Tibial nerve (tissue), 4 donors: ENCODE data around the gene MRPS11.

Experiments used
- CTCF ChIP-seq, 5 experiments: fragments of 200-600 bp in 3 of 5; fragments of 450-650 bp in 2 of 5; sonication (generic) in 3 of 5; IDR thresholded peaks; one replicate each; pipeline ENCODE4 v1.5.1; 2016 to 2019; ENCODE audit warnings: antibody characterized with exemption in 5 of 5, mild to moderate bottlenecking in 3 of 5, moderate library complexity in 2 of 5
- EP300 ChIP-seq, 2 donors: sonication (generic); formaldehyde crosslinking; IDR thresholded peaks; one replicate each; pipeline ENCODE4 v1.6.1; 2017; ENCODE audit warnings: antibody characterized with exemption in 2 of 2, mild to moderate bottlenecking in 1 of 2
- POLR2A ChIP-seq, 2 donors: fragments of 450-650 bp; IDR thresholded peaks; one replicate each; pipeline ENCODE4 v1.6.1; 2017; ENCODE audit warnings: antibody characterized with exemption in 2 of 2, mild to moderate bottlenecking in 2 of 2, moderate library complexity in 2 of 2

GRCh38 chr15:88487796-88488523 lies 20.5 kb downstream of the MRPS11 start:
- no peak for TF ChIP-seq CTCF (IDR thresholded peaks at IDR 0.05)
- TF ChIP-seq POLR2A (IDR thresholded peaks at IDR 0.05) = no peak
- TF ChIP-seq EP300 (IDR thresholded peaks at IDR 0.05) = no peak
